Heart left ventricle (tissue), 16 donors: ENCODE data around the gene CDK5RAP2. TPM values are rescaled to one million over a fixed set of nuclear protein-coding genes. Genes with fewer than 3 reads are reported as not detected.
A peak's percentile ranks its signal among the peaks of the same experiment; 100 is the strongest.

Experiments
- ATAC-seq, 4 donors: fragments of 200-7000 bp; cut with Tn5 transposase; one replicate each; pipeline ENCODE4 v1.9.1; 2020 to 2022; ENCODE audit warnings: moderate library complexity in 4 of 4, mild to moderate bottlenecking in 3 of 4, moderate number of reproducible peaks in 1 of 4
- DNase-seq, 5 donors: peaks; one replicate each; pipeline ENCODE4 v3.0.0-alpha.2; 2020
- H3K27ac ChIP-seq, 12 donors: fragments of 200-600 bp; sonication (generic) in 4 of 12; one replicate each; pipeline versions ENCODE4 v1.5.0 to v1.8.0; 2016 to 2022; ENCODE audit warnings: mild to moderate bottlenecking in 2 of 12
- H3K27me3 ChIP-seq, 9 donors: fragments of 200-600 bp; sonication (generic) in 2 of 9; one replicate each; pipeline versions ENCODE4 v1.5.1 to v1.8.0; 2016 to 2022; ENCODE audit warnings: mild to moderate bottlenecking in 3 of 9
- H3K36me3 ChIP-seq, 9 donors: fragments of 200-600 bp; sonication (generic) in 2 of 9; one replicate each; pipeline versions ENCODE4 v1.5.0 to v1.8.0; 2018 to 2022; ENCODE audit warnings: mild to moderate bottlenecking in 2 of 9
- H3K4me1 ChIP-seq, 12 donors: fragments of 200-600 bp; sonication (generic) in 4 of 12; one replicate each; pipeline versions ENCODE4 v1.5.0 to v1.8.0; 2016 to 2022; ENCODE audit warnings: mild to moderate bottlenecking in 3 of 12
- H3K4me3 ChIP-seq, 12 donors: fragments of 200-600 bp; sonication (generic) in 4 of 12; one replicate each; pipeline versions ENCODE4 v1.5.0 to v1.8.0; 2017 to 2022; ENCODE audit warnings: mild to moderate bottlenecking in 9 of 12, moderate library complexity in 4 of 12
- H3K9me3 ChIP-seq, 12 donors: fragments of 200-600 bp; sonication (generic) in 4 of 12; one replicate each; pipeline versions ENCODE4 v1.5.0 to v1.8.0; 2016 to 2022; ENCODE audit warnings: mild to moderate bottlenecking in 1 of 12
- CTCF ChIP-seq, 12 donors: fragments of 200-600 bp; sonication (generic) in 4 of 12; IDR thresholded peaks; one replicate each; pipeline versions ENCODE4 v1.5.0 to v1.8.0; 2018 to 2022; ENCODE audit warnings: antibody characterized with exemption in 12 of 12, mild to moderate bottlenecking in 5 of 12
- POLR2A ChIP-seq, 2 donors: fragments of 450-650 bp; IDR thresholded peaks; one replicate each; pipeline ENCODE4 v1.6.1; 2017; ENCODE audit warnings: antibody characterized with exemption in 2 of 2, mild to moderate bottlenecking in 2 of 2, moderate library complexity in 2 of 2
- WGBS, 4 donors: extraction: QIAGEN DNeasy Blood & Tissue Kit in 2 of 4; methylation state at CpG; one replicate each; pipeline versions ENCODE4 v1.1.5 to v1.1.7; 2013 to 2018; 5-methylcytosine and 5-hydroxymethylcytosine counted together
- intact Hi-C, 10 donors: fragments of 100-400 bp; cut with DNase I; formaldehyde crosslinking; loops; one replicate each; pipeline versions ENCODE4 v1.11.1 to v1.14.2; 2022
- polyA plus RNA-seq, 2 donors: library from polyadenylated mRNA; stranded (reverse); fragments of 200-250 nt; gene quantifications; one replicate each; pipeline ENCODE4 v1.2.3, GENCODE V29; 2013
- total RNA-seq, 9 donors: library from RNA; depleted of rRNA in 2 of 9; stranded (reverse); fragments of >200 nt in 2 of 9; fragmentation: NEBNext Ultra II Directional in 3 of 9; extraction: Animal tissue kit (Norgen Biotek cat#: 25700) in 3 of 9; gene quantifications; one replicate each; pipeline versions ENCODE4 v1.1.0 to v1.2.4, GENCODE V29; 2016 to 2023
- donor health status: ischemic (EF 13 %, LVEDD 7.1; RV severe dilation, severe dysfunction).
- donor health status: healthy with polysubstance abuse.
- donor health status: DM: no; HTN: yes; CAD: no.
- donor health status: DM: no; HTN: no; CAD: no.
- donor health status: ischemic (EF 25% LVEDD 6.9; RV normal size, moderate dysfunction).
- donor health status: ischemic (EF 25% LVEDD 5.7; RV mildly dilated, moderate dysfunction).
- donor health status: healthy.
- donor health status: DM: yes; HTN: yes; CAD: no.
- donor health status: ischemic (EF 35%, LVEDD 5.7; RV mildly dilated, moderate dysfunction).
- donor health status: nonischemic (EF 11% LVEDD 7.7; RV severe dilation, severe dysfunction).
- donor health status: DM: yes; HTN: yes; CAD: no.
- donor health status: PGD.
- donor health status: ischemic (EF 29% LVEDD 5.4; RV normal size, mild dysfunction).
- donor health status: nonischemic (EF 23%, LVEDD 6.1; RV moderate dilation, normal function).

Gene CDK5RAP2
- total and polyA plus RNA-seq, 11 donors, result 26.1 to 114 (median 53.1) TPM

- intact Hi-C loops, result loop anchor here in 7 of 10 donors (5.0 to 10.0 kb wide), 5 partner anchors 95 to 445 kb away; partner anchors contain the start of genes MEGF9 (in 4 of the 7) and C5 (in 1 of the 7)
- DNase-seq, result peak in 3 of 5 donors; percentile 30 to 39 (median 32)
These were observed 40.0 kb upstream of the CDK5RAP2 start for GRCh38 chr9:120619751-120620655.

DNA sequence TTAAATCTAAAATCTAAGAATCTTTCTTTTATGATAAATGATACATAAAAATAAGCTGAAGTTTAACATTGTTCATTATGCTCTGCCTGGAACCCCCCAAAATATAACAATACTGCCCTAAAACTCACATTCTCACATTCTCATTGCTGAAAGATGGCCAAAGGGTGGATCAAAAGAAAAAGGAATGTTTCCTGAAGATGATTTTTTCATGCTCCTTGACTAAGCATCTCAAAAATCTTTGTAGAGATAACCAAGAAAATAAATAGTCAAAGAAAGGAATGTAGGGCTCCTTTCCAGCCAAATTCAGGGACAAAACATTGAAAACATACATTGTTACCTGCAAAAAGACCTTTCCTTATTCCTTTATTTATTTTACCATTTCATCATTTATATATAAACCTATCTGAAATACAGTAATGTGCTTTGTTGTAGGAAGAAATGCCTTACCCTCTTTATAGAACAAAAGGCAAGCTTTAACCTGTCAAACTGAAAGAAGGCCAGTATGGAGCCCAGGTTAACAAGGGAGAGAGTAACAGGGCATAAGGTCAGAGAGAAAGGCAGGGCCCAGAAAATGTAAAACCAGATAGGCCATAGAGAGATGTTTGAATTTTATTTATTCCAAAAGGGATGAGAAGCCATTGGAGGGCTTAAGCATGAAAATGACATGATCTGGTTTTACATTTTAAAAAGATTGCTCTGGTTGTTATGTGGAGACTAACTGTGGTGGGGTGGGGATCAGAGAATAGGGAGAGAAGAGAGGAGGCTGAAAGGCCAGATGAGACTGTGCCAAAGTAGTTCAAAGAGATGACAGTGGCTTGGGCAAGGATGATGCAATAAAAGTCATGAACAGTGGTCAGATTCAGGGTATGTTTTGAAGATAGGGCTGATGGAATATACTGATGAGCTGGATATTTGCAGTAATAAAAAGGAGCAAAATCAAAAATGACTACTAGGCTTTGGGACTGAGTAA, 37.3 kb upstream of the CDK5RAP2 start:
- DNase-seq, result no peak
- TF ChIP-seq POLR2A (IDR thresholded peaks at IDR 0.05), result no peak
- no peak for TF ChIP-seq CTCF (IDR thresholded peaks at IDR 0.05)
- Histone ChIP-seq H3K27me3 (no peaks in the 10 kb centered on the region), H3K4me3 (no peak overlapping the region), H3K27ac (no peak overlapping the region), H3K36me3 (peaks cover 0 to 12% (median 0%) of the 10 kb centered on the region in 9 donors), H3K9me3 (no peaks in the 10 kb centered on the region), H3K4me1 (peaks cover 0 to 9% (median 0%) of the 10 kb centered on the region in 12 donors)
- no peak for ATAC-seq
- intact Hi-C loops, result loop anchor here in 2 of 10 donors (10.0 kb wide), 2 partner anchors 438 to 448 kb away; partner anchors contain the start of gene C5 (in 1 of the 2)

More at GRCh38 chr9:120619751-120620655, 40.0 kb upstream of the CDK5RAP2 start:
- Histone ChIP-seq H3K9me3 (no peaks in the 10 kb centered on the region), H3K27me3 (no peaks in the 10 kb centered on the region), H3K4me3 (peak overlapping the region in 1 of 12 donors; percentile 13), H3K4me1 (peaks cover 0 to 11% (median 0%) of the 10 kb centered on the region in 12 donors), H3K36me3 (peaks cover 0 to 8% (median 0%) of the 10 kb centered on the region in 9 donors), H3K27ac (no peak overlapping the region)
- peak in 3 of 4 donors; percentile 68 to 80 (median 76) for ATAC-seq
- WGBS, 4 donors, result 49 to 53% (median 51%) methylated on average over 8 of the region's 8 CpGs
- peak; percentile 74 to 92 (median 82) for TF ChIP-seq CTCF (IDR thresholded peaks at IDR 0.05)
- no peak for TF ChIP-seq POLR2A (IDR thresholded peaks at IDR 0.05)

DNA sequence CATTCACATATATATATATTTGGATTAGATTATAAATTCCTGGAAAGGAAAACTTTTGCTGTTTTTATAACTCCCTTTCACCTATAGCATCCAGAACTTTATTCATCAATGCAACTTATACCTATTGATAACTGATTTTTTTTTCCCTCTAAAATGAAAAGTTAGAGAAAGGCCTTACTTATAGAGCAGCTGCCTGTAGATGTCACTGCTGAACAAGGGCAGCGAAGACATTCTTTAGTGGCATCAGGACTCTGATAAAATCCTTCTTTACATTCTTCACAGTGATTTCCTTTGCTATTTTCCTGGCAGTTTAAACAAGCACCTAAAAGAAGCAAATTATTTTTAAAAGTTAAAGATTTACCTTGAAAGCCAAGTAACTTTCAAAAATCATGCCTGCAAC, 32.3 kb upstream of the CDK5RAP2 start:
- TF ChIP-seq CTCF (IDR thresholded peaks at IDR 0.05), result no peak
- TF ChIP-seq POLR2A (IDR thresholded peaks at IDR 0.05), result no peak
- no peaks in the 10 kb centered on the region for H3K9me3 ChIP-seq
- no peak overlapping the region for H3K27ac ChIP-seq
- intact Hi-C loops, result loop anchor here in 2 of 10 donors (10.0 kb wide), 2 partner anchors 443 to 453 kb away; partner anchors contain the start of gene C5 (in 1 of the 2)
- peaks cover 0 to 31% (median 5%) of the 10 kb centered on the region in 9 donors for H3K36me3 ChIP-seq
- H3K4me1 ChIP-seq, result no peaks in the 10 kb centered on the region
- no peak for ATAC-seq
- WGBS, 4 donors, result 95 to 97% (median 97%) methylated on average over 1 of the region's 1 CpG
- DNase-seq, result no peak
- no peak overlapping the region for H3K4me3 ChIP-seq
- no peaks in the 10 kb centered on the region for H3K27me3 ChIP-seq
